Measurements from ENCODE around the gene MRPL2. TPM values are rescaled to one million over a fixed set of nuclear protein-coding genes. Genes with fewer than 3 reads are reported as not detected.
A peak's percentile ranks its signal among the peaks of the same experiment; 100 is the strongest.

Gene MRPL2
- polyA plus RNA-seq, 1 donor from 2014 or later: 22.5 TPM

DNA sequence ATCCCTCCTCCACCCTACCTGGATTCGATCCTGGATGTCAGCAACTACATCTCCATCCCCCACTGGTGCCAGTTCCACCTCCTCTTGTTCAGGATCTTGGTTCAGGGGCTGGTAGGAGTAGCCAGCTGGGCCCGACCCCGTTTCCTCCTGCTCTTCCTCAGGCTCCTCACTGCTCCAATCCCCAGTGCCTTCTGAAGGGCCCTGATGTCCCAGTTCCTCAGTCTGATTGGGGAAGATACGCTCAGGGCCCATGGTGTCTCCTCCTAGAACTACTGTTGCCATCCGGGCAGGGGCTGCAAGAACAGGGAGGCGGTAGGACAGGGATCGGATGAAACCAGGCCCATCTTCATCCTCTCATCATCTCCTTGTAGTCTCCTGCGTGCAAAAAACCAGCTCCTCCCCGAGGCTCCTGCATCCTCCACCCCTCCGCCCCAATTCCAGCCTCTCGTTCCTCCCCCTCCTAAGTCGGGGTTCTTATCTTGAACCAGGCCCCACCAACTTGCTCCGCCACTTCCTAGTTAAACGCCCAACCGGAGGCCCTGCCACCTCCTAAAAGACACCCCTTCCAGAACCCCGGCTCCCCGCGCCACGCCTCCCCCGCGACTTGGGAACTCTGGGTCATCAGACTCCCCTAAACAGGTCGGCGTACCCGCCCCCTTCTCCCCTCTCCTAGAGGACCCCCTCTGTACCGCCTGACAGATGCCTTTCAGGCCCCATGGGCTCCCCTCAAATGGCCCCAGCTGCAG, 46.0 kb downstream of the MRPL2 start:
- Histone ChIP-seq H3K79me2 (replicated peaks; ENCODE audit: insufficient read depth, low read length) (peaks cover 33% of the 10 kb centered on the region), H3F3A (ENCODE audit: insufficient read depth, low read length, poor library complexity, severe bottlenecking) (no peaks in the 10 kb centered on the region), H4K20me1 (ENCODE audit: insufficient read depth) (no peaks in the 10 kb centered on the region), H3K9ac (ENCODE audit: low read length) (peak overlapping the region; percentile 79), H3K4me3 (ENCODE audit: low read length) (peak overlapping the region; percentile 74), H3K4me2 (ENCODE audit: low read length) (peak overlapping the region; percentile 100), H3K27me3 (ENCODE audit: insufficient read depth, low read depth, low read length) (no peaks in the 10 kb centered on the region), H3K9me3 (ENCODE audit: low read length) (no peaks in the 10 kb centered on the region), H3K27ac (ENCODE audit: low read length) (peak overlapping the region; percentile 47), H3K36me3 (ENCODE audit: insufficient read depth, low read length) (no peaks in the 10 kb centered on the region), H2AFZ (ENCODE audit: low read depth, low read length) (peak overlapping the region; percentile 73), H3K9me2 (ENCODE audit: insufficient read depth, low read length) (no peaks in the 10 kb centered on the region)
- no peak for TF ChIP-seq EP300 (conservative IDR thresholded peaks at IDR 0.05; ENCODE audit: poor library complexity, severe bottlenecking)
- no peak for TF ChIP-seq TAF1 (IDR thresholded peaks at IDR 0.05; ENCODE audit: low read depth)
- no peak for TF ChIP-seq MXI1 (conservative IDR thresholded peaks at IDR 0.05; ENCODE audit: poor library complexity, severe bottlenecking)
- TF ChIP-seq RAD21 (conservative IDR thresholded peaks at IDR 0.05): no peak
- TF ChIP-seq SMC3 (conservative IDR thresholded peaks at IDR 0.05; ENCODE audit: poor library complexity): no peak
- no peak for TF ChIP-seq EZH2 (IDR thresholded peaks at IDR 0.05; ENCODE audit: borderline replicate concordance, insufficient read depth, low read length, poor library complexity, severe bottlenecking)

DNA sequence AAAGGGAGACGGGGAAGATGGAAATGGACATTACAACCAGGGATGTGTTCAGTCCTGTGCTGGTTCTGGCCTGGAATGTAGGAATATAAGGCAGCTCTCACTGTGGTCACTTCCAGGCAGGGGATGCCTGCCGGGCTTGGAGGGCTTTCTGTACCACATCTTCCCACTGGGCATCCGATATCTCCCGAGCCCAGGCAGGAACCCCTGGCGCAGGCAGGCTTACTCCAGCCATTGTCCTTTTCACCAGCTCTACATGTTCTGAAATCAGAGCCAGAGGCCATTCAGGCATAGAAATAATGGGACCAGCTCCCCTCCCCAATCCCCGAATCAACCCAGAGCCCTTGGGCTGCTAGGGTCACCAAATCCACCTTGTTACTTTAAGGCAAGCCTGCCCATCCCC, 46.9 kb downstream of the MRPL2 start:
- Histone ChIP-seq H3K4me3 (ENCODE audit: low read length) (peak overlapping the region; percentile 74), H3K27ac (ENCODE audit: low read length) (no peak overlapping the region), H3K9me2 (ENCODE audit: insufficient read depth, low read length) (no peaks in the 10 kb centered on the region), H3K79me2 (replicated peaks; ENCODE audit: insufficient read depth, low read length) (peaks cover 33% of the 10 kb centered on the region), H4K20me1 (ENCODE audit: insufficient read depth) (no peaks in the 10 kb centered on the region), H3K36me3 (ENCODE audit: insufficient read depth, low read length) (no peaks in the 10 kb centered on the region), H3F3A (ENCODE audit: insufficient read depth, low read length, poor library complexity, severe bottlenecking) (no peaks in the 10 kb centered on the region), H2AFZ (ENCODE audit: low read depth, low read length) (no peak overlapping the region), H3K9me3 (ENCODE audit: low read length) (no peaks in the 10 kb centered on the region), H3K27me3 (ENCODE audit: insufficient read depth, low read depth, low read length) (no peaks in the 10 kb centered on the region), H3K9ac (ENCODE audit: low read length) (peak overlapping the region; percentile 79), H3K4me2 (ENCODE audit: low read length) (peak overlapping the region; percentile 100)
- TF ChIP-seq EZH2 (IDR thresholded peaks at IDR 0.05; ENCODE audit: borderline replicate concordance, insufficient read depth, low read length, poor library complexity, severe bottlenecking): no peak
- no peak for TF ChIP-seq RAD21 (conservative IDR thresholded peaks at IDR 0.05)
- TF ChIP-seq, protein P1, sequence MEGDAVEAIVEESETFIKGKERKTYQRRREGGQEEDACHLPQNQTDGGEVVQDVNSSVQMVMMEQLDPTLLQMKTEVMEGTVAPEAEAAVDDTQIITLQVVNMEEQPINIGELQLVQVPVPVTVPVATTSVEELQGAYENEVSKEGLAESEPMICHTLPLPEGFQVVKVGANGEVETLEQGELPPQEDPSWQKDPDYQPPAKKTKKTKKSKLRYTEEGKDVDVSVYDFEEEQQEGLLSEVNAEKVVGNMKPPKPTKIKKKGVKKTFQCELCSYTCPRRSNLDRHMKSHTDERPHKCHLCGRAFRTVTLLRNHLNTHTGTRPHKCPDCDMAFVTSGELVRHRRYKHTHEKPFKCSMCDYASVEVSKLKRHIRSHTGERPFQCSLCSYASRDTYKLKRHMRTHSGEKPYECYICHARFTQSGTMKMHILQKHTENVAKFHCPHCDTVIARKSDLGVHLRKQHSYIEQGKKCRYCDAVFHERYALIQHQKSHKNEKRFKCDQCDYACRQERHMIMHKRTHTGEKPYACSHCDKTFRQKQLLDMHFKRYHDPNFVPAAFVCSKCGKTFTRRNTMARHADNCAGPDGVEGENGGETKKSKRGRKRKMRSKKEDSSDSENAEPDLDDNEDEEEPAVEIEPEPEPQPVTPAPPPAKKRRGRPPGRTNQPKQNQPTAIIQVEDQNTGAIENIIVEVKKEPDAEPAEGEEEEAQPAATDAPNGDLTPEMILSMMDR (IDR thresholded peaks at IDR 0.05; ENCODE audit: poor library complexity, severe bottlenecking): no peak

DNA sequence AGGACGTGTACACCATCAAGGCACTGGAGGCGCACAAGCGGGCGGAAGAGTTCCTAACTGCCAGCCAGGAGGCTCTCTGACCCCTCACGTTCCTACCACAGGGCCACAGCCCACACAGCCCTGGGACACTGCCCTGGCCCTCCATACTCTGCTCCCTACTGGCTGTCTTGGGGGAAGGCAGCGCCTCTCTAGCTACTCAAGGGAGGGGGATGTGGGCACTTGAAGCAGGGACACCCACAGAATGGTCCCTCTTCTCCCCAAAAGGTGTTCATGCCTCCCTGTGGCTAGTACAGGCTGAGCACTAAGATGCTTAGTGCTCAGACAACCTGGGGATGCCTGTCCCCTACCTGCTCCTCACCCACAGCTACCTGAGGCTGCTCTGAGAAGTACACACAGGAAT, 48.0 kb downstream of the MRPL2 start:
- no peaks in the 10 kb centered on the region for H3K9me3 ChIP-seq (ENCODE audit: low read length)
- H3K27ac ChIP-seq (ENCODE audit: low read length): no peak overlapping the region
- no peaks in the 10 kb centered on the region for H4K20me1 ChIP-seq (ENCODE audit: insufficient read depth)
- no peak overlapping the region for H3K9ac ChIP-seq (ENCODE audit: low read length)
- H3K36me3 ChIP-seq (ENCODE audit: insufficient read depth, low read length): no peaks in the 10 kb centered on the region
- H3K79me2 ChIP-seq (replicated peaks; ENCODE audit: insufficient read depth, low read length): peaks cover 29% of the 10 kb centered on the region
- no peaks in the 10 kb centered on the region for H3K9me2 ChIP-seq (ENCODE audit: insufficient read depth, low read length)
- no peaks in the 10 kb centered on the region for H3K27me3 ChIP-seq (ENCODE audit: insufficient read depth, low read depth, low read length)
- no peak overlapping the region for H3K4me3 ChIP-seq (ENCODE audit: low read length)
- no peak overlapping the region for H3K4me2 ChIP-seq (ENCODE audit: low read length)
- TF ChIP-seq RAD21 (conservative IDR thresholded peaks at IDR 0.05): no peak
- no peak for TF ChIP-seq EZH2 (IDR thresholded peaks at IDR 0.05; ENCODE audit: borderline replicate concordance, insufficient read depth, low read length, poor library complexity, severe bottlenecking)
- no peak for TF ChIP-seq EP300 (conservative IDR thresholded peaks at IDR 0.05; ENCODE audit: poor library complexity, severe bottlenecking)
- TF ChIP-seq SMC3 (conservative IDR thresholded peaks at IDR 0.05; ENCODE audit: poor library complexity): no peak
- no peak for TF ChIP-seq MXI1 (conservative IDR thresholded peaks at IDR 0.05; ENCODE audit: poor library complexity, severe bottlenecking)
- TF ChIP-seq, protein P1 (IDR thresholded peaks at IDR 0.05; ENCODE audit: poor library complexity, severe bottlenecking): no peak
- no peak for TF ChIP-seq TAF1 (IDR thresholded peaks at IDR 0.05; ENCODE audit: low read depth)
- TF ChIP-seq POLR2AphosphoS5 (IDR thresholded peaks at IDR 0.05): no peak
- TF ChIP-seq, protein P2, sequence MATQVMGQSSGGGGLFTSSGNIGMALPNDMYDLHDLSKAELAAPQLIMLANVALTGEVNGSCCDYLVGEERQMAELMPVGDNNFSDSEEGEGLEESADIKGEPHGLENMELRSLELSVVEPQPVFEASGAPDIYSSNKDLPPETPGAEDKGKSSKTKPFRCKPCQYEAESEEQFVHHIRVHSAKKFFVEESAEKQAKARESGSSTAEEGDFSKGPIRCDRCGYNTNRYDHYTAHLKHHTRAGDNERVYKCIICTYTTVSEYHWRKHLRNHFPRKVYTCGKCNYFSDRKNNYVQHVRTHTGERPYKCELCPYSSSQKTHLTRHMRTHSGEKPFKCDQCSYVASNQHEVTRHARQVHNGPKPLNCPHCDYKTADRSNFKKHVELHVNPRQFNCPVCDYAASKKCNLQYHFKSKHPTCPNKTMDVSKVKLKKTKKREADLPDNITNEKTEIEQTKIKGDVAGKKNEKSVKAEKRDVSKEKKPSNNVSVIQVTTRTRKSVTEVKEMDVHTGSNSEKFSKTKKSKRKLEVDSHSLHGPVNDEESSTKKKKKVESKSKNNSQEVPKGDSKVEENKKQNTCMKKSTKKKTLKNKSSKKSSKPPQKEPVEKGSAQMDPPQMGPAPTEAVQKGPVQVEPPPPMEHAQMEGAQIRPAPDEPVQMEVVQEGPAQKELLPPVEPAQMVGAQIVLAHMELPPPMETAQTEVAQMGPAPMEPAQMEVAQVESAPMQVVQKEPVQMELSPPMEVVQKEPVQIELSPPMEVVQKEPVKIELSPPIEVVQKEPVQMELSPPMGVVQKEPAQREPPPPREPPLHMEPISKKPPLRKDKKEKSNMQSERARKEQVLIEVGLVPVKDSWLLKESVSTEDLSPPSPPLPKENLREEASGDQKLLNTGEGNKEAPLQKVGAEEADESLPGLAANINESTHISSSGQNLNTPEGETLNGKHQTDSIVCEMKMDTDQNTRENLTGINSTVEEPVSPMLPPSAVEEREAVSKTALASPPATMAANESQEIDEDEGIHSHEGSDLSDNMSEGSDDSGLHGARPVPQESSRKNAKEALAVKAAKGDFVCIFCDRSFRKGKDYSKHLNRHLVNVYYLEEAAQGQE (IDR thresholded peaks at IDR 0.05; ENCODE audit: borderline replicate concordance): no peak
- H2AFZ ChIP-seq (ENCODE audit: low read depth, low read length): no peak overlapping the region
- H3F3A ChIP-seq (ENCODE audit: insufficient read depth, low read length, poor library complexity, severe bottlenecking): no peaks in the 10 kb centered on the region
